HG03469 (cell line): ENCODE data around the gene SULT4A1.

Experiments used
- ATAC-seq: cut with Tn5 transposase; IDR thresholded peaks from one replicate; pipeline ENCODE4 v1.9.1; 2021; ENCODE audit warnings: mild to moderate bottlenecking, moderate library complexity, moderate number of reproducible peaks; ENCODE audit not compliant: unreplicated experiment

Gene SULT4A1

DNA sequence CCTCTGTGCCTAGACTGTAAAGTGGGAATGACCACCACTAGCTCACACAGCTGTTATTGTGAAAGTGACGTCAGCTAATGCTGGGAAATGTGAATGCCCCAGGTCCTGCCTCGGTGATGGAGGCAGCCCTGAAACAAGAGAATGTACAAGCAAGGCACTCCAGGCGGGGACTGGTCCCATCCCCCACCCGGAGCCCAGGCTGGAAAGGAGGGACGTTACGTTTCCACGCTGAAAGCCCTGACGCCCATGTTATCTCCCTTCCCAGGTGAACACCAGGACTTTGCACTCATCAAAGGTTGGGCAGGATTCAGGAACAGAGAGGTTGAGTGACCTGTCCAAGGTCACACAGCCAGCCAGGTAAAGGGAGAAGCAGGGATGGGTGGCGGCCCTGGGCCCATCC lies 784 bp downstream of the SULT4A1 start:
- no peak for ATAC-seq

DNA sequence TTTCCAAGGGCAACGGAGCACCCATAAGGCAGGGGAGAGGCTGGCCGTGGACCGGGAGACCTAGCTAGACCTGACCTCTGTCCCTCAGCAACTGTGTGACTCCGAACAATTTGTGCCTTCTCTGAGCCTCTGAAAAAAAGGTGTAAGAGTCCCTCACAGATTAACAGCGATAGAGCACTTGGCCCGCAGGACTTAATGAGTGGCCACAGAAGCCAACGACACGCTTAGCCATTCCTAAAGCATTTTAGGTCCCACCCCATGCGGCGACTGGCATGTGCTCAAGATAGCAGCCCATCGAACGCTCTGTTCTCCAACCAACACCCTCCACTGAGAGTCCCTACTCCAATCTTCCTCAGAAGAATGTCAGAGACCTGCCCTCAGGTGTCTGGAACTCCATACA lies 1.5 kb downstream of the SULT4A1 start:
- ATAC-seq: no peak

DNA sequence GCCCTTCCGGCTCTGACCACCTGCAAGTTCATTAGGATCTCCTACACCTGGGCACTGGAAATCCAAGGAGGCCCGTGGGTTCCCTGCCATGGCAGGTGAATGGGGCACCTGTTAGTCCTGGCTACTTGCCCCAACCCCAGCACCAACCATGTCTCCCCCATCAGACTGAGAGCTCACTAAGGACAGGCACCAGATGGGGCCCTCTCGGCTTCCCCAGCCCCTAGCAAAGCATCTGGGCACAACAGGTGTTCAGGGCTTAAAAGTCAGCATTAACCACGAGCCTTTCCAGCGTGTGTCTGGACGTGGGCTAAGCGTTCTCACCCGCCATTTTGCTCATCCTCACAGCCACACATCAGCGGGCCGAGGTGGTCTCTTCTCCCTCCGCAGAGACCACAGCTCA lies 2.2 kb downstream of the SULT4A1 start:
- ATAC-seq: no peak

DNA sequence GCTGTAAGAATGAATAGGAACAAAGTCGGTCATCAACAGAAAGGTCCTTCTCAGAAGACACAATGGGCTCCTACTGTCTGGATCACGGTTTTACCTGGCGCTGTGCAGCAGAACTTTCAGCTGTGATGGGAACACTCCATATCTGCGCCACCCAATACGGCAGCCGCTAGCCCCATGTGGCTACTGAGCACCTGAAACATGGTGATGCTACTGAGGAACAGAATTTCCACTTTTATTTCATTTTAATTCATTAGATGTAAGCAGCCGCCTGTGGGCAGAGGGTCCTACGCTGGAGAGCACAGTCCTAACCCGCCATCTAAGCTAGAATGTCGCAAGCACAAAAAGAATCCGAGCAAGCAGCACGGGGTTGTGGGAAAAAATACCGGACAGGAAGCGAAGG lies 2.7 kb downstream of the SULT4A1 start:
- no peak for ATAC-seq

DNA sequence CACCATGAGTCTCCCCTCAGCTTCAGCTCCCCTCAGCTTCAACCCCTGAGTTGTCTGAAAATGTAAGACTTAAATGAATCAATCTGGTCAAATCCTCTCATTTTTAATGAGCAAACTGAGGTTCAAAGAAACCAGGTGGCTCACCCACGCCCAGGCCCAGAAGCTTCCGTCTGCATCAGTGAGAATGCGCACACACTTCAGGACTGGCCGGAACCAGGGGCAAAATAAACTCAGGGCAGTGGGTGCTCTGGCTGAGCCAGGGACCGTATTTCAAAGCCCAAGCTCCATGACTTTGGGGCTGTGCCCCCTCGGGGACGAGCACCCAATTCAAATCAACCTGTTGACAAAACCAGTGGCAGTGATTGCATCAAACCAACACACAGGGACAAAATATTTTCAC lies 3.1 kb downstream of the SULT4A1 start:
- no peak for ATAC-seq

- ATAC-seq: no peak
These were observed 4.0 kb downstream of the SULT4A1 start for GRCh38 chr22:43858156-43858895.

- ATAC-seq: no peak
These were observed 4.9 kb downstream of the SULT4A1 start for GRCh38 chr22:43857367-43857766.

DNA sequence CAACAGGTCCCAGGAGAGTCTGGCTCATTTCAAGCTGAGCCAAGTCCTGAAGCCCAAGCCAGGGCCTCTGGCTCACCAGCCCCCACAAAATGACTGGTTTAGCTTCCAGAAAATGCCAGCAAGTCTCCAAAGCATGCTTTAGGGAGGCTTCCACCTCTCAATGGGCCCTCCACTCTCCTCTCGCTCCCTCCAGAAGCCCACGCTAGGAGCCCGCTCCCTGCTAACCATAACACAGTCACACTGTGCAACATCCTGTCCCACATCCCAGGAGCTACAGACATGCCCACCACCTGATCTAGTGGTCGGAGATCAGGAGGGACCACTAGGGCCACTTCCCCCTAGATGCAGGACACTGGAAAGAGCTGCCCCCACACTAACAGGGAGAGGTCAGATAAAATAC lies 6.9 kb downstream of the SULT4A1 start:
- no peak for ATAC-seq

- ATAC-seq: no peak
These were observed 7.5 kb downstream of the SULT4A1 start for GRCh38 chr22:43854786-43855271.

- no peak for ATAC-seq
These were observed 8.1 kb downstream of the SULT4A1 start for GRCh38 chr22:43854121-43854785.

GRCh38 chr22:43853328-43853931 lies 8.9 kb downstream of the SULT4A1 start:
- ATAC-seq: no peak

GRCh38 chr22:43852573-43853327 lies 9.6 kb downstream of the SULT4A1 start:
- no peak for ATAC-seq

- no peak for ATAC-seq
These were observed 10.4 kb downstream of the SULT4A1 start for GRCh38 chr22:43851979-43852307.

DNA sequence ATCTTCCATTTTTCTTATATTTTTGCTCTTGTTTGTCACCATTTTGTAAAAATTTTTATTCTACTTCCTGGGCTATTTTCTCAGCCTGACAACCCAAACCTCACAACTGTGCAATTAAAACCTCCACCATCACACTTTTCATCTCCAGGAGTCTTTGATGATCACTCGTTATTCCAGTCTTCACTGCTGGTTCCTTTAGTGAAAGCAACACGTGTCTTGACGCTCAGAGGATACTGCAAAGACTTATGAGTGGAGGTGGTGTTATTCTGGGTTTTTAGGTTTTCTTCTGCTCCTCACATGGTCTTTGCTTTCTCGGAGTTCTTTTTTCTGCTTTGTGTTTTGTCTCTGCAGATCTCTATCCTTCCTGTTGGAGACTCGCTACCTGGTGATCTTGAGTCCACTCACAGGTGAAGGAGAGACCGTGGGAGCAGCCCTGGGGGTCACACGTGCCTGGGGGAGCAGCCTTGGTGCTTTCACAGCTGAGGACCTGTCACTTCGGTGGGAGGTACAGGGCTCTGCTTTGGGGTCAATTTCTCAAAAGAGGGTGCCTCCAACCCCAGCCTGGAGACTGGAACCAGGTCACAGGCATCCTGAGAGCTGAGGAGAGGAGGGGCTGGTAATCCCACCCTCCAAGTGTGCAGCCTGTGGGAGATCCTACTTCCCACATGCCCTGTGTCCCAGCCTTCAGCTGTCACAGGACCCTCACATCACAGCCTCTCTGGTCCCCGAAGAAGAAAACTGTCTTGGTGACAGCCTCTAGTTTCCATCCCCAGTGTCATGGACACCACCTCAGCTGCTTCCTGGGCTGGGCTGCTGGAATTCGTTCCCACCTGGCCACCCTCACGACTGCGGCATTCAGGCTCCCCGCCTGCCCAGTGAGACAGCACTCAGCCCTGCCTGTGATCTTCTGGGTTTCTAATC lies 11.0 kb downstream of the SULT4A1 start:
- no peak for ATAC-seq

DNA sequence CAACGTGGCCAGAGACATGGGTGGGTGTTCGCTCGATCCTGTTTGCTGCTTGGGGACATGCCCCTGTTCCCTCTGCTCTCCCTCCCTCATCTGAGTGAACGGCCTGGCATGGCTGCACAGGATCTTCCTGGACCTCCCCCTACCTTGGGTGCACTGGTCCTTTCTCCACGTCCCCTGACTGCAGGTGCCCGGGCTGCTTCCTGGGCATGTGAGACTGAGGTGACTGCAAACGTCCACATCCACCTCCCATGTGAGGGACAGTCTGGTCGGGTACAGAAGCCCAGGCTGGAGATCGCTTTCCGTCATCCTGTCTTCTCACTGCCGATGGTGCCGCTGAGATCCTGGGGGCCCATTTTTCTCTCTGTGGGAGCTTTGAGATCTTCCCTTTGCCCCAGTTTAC lies 11.8 kb downstream of the SULT4A1 start:
- ATAC-seq: no peak

GRCh38 chr22:43849731-43850130 lies 12.6 kb downstream of the SULT4A1 start:
- ATAC-seq: no peak

GRCh38 chr22:43848366-43849171 lies 13.7 kb downstream of the SULT4A1 start:
- no peak for ATAC-seq

DNA sequence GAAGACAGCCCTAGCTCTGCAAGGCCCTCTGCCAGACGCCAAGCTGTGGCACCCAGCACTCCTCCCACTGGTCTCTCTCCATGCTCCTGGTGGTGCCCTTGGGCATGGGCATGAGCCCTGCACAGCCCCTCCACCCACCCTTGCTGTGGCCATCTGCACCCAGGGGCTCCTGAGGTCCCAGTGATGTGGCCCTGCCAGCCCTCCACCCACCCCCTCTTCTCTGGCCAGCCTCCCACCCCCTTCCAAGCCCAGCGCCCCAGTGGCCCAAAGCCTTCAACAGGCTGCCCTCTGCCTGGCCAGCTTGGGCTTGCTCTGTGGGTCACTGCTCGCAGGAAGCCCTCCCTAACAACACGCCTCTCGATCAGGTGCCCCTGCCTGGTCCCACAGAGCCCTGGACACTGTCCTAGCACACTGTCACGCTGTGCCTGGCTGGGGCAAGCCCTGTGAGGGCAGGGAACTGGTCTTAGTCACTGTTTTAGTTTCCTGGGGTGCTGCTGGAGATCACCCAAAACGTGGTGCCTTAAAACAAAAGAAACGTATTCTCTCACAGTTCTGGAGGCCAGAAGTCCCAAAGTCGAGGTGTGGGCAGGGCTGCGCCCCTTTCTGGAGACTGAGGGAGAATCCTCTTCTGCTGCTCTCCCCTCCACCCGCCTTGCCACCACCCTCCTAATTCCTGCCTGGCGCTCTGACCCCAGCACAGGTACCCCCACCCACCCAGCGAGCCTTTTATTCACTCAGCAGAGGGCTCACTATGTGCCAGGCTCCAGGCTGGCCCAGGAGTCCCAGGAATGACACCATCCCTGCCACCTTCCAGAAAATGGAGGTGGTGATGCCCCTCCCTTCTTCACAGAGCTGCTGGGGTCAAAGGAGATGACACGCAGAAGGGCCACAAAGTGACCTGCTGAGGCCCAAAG lies 14.7 kb downstream of the SULT4A1 start:
- no peak for ATAC-seq

DNA sequence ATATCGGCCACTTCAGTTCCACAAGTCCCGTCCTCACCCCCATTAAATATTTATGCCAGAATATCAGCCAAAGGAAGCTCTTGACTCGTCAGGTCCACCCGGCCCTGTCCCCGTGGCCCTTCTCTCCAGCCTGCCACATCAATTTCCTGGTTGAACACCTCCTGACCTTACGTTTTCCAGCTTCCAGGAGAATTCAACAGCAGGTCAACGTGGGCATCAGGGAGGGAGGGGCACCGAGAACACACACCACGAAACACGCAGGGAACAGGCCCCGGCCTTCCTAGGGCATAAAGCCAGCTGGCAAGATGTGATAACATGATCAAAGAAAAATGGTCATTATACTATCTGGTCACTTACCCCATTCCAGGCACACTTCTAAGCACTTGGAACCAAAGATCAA lies 15.3 kb downstream of the SULT4A1 start:
- no peak for ATAC-seq
